Panc1 (cell line): Measurements from ENCODE around the gene AKAP12.

Experiments used
- POLR2AphosphoS5 ChIP-seq: IDR thresholded peaks from 2 replicates; pipeline ENCODE4 v1.6.1; 2012; ENCODE audit warnings: mild to moderate bottlenecking, low read depth, low read length, moderate library complexity
- TF ChIP-seq, protein P1 (sequence below): fragments of 450-650 bp; IDR thresholded peaks from 2 replicates; pipeline ENCODE4 v1.5.1; 2017; ENCODE audit warnings: mild to moderate bottlenecking
- TF ChIP-seq, protein P2 (sequence below), 2 experiments: IDR thresholded peaks; 2 replicates each; pipeline ENCODE4 v1.6.1; 2011 to 2012; ENCODE audit warnings: low read depth in 2 of 2, control low read depth in 1 of 2, low read length in 1 of 2, mild to moderate bottlenecking in 1 of 2, moderate library complexity in 1 of 2; ENCODE audit not compliant: insufficient read depth in 1 of 2

DNA sequence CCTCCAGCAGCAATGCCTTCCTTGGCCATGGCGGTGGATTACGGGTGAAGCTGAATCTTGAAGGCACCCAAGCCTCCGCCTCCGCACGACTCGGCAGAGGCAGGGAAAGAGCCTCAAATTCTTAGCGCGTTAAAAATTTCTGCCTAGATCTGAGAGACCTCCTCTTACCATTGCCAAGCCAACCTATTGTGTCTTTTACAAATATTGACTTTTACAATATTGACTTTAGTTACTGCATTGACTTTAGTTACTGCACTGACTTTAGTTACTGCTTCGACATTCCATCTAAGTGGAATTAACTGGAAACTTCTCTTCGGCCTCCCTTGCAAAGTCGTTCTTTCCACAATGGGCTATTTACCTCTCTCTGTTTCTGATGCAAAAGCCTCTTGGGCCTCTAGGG lies 13.8 kb upstream of the AKAP12 start:
- no peak for TF ChIP-seq POLR2AphosphoS5
- TF ChIP-seq, protein P1, sequence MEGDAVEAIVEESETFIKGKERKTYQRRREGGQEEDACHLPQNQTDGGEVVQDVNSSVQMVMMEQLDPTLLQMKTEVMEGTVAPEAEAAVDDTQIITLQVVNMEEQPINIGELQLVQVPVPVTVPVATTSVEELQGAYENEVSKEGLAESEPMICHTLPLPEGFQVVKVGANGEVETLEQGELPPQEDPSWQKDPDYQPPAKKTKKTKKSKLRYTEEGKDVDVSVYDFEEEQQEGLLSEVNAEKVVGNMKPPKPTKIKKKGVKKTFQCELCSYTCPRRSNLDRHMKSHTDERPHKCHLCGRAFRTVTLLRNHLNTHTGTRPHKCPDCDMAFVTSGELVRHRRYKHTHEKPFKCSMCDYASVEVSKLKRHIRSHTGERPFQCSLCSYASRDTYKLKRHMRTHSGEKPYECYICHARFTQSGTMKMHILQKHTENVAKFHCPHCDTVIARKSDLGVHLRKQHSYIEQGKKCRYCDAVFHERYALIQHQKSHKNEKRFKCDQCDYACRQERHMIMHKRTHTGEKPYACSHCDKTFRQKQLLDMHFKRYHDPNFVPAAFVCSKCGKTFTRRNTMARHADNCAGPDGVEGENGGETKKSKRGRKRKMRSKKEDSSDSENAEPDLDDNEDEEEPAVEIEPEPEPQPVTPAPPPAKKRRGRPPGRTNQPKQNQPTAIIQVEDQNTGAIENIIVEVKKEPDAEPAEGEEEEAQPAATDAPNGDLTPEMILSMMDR: no peak
- TF ChIP-seq, protein P2, sequence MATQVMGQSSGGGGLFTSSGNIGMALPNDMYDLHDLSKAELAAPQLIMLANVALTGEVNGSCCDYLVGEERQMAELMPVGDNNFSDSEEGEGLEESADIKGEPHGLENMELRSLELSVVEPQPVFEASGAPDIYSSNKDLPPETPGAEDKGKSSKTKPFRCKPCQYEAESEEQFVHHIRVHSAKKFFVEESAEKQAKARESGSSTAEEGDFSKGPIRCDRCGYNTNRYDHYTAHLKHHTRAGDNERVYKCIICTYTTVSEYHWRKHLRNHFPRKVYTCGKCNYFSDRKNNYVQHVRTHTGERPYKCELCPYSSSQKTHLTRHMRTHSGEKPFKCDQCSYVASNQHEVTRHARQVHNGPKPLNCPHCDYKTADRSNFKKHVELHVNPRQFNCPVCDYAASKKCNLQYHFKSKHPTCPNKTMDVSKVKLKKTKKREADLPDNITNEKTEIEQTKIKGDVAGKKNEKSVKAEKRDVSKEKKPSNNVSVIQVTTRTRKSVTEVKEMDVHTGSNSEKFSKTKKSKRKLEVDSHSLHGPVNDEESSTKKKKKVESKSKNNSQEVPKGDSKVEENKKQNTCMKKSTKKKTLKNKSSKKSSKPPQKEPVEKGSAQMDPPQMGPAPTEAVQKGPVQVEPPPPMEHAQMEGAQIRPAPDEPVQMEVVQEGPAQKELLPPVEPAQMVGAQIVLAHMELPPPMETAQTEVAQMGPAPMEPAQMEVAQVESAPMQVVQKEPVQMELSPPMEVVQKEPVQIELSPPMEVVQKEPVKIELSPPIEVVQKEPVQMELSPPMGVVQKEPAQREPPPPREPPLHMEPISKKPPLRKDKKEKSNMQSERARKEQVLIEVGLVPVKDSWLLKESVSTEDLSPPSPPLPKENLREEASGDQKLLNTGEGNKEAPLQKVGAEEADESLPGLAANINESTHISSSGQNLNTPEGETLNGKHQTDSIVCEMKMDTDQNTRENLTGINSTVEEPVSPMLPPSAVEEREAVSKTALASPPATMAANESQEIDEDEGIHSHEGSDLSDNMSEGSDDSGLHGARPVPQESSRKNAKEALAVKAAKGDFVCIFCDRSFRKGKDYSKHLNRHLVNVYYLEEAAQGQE (IDR thresholded peaks at IDR 0.05; ENCODE audit: insufficient read depth in 1 of 2, low read depth in 2 of 2, low read length in 1 of 2): no peak
